Thyroid gland (tissue), 4 donors: ENCODE data around the gene CLEC19A.

ENCODE experiments used
- CTCF ChIP-seq, 6 experiments: fragments of 200-600 bp in 3 of 6; fragments of 450-650 bp in 3 of 6; sonication (generic) in 3 of 6; IDR thresholded peaks; one replicate each; pipeline ENCODE4 v1.5.1; 2016 to 2019; ENCODE audit warnings: antibody characterized with exemption in 6 of 6, mild to moderate bottlenecking in 2 of 6, inconsistent platforms in 1 of 6, moderate library complexity in 1 of 6
- POLR2A ChIP-seq, 2 donors: fragments of 450-650 bp; IDR thresholded peaks; one replicate each; pipeline ENCODE4 v1.6.1; 2017; ENCODE audit warnings: antibody characterized with exemption in 2 of 2, mild to moderate bottlenecking in 2 of 2, moderate library complexity in 1 of 2

GRCh38 chr16:19308392-19308791 is 22.9 kb downstream of the CLEC19A start:
- TF ChIP-seq CTCF (IDR thresholded peaks at IDR 0.05) (no peak), POLR2A (IDR thresholded peaks at IDR 0.05) (no peak)
